ENCODE data around the gene PPP2R5C. TPM values are rescaled to one million over a fixed set of nuclear protein-coding genes. Genes with fewer than 3 reads are reported as not detected.

Gene PPP2R5C
- total RNA-seq, 1 experiment from 2014 or later = 89.9 TPM

GRCh38 chr14:101855958-101856357 lies 94.4 kb downstream of the PPP2R5C start:
- ChIA-PET CTCF (no interaction called here), POLR2A (no interaction called here)
- Mint-ChIP-seq H3K9me3 (no peaks in the 10 kb centered on the region), H3K4me3 (no peak overlapping the region), H3K4me1 (peaks cover 11% of the 10 kb centered on the region; the same call in 1 of the 2 replicates), H3K36me3 (peaks cover 5% of the 10 kb centered on the region), H3K27ac (no peak overlapping the region), H3K27me3 (ENCODE audit: low read depth) (no peaks in the 10 kb centered on the region)
- ATAC-seq (no peak), DNase-seq (ENCODE audit: low spot score) (no peak)
- TF ChIP-seq ZBTB21 (CRISPR knock-in tag; IDR thresholded peaks at IDR 0.05; ENCODE audit: borderline replicate concordance) = no peak

GRCh38 chr14:101856536-101856935 lies 95.0 kb downstream of the PPP2R5C start:
- Mint-ChIP-seq H3K27ac (no peak overlapping the region), H3K36me3 (peaks cover 5% of the 10 kb centered on the region), H3K4me3 (no peak overlapping the region), H3K27me3 (ENCODE audit: low read depth) (no peaks in the 10 kb centered on the region), H3K4me1 (peaks cover 11% of the 10 kb centered on the region; the same call in 1 of the 2 replicates), H3K9me3 (no peaks in the 10 kb centered on the region)
- POLR2A ChIA-PET = no interaction called here
- CTCF ChIA-PET = no interaction called here
- TF ChIP-seq NR2C2 (CRISPR knock-in tag; IDR thresholded peaks at IDR 0.05) (no peak), ZNF263 (CRISPR knock-in tag; IDR thresholded peaks at IDR 0.05; ENCODE audit: low read depth) (no peak), ZNF232 (CRISPR knock-in tag; IDR thresholded peaks at IDR 0.05) (no peak), FOXK1 (CRISPR knock-in tag; IDR thresholded peaks at IDR 0.05) (no peak), ZNF121 (CRISPR knock-in tag; IDR thresholded peaks at IDR 0.05) (no peak), JUN (CRISPR knock-in tag; IDR thresholded peaks at IDR 0.05) (no peak), ATF3 (CRISPR knock-in tag; conservative IDR thresholded peaks at IDR 0.05) (no peak), MYBL2 (CRISPR knock-in tag; IDR thresholded peaks at IDR 0.05) (no peak), NFATC4 (CRISPR knock-in tag; IDR thresholded peaks at IDR 0.05) (no peak), IRF1 (CRISPR knock-in tag; IDR thresholded peaks at IDR 0.05) (no peak), ESRRA (CRISPR knock-in tag; IDR thresholded peaks at IDR 0.05; ENCODE audit: borderline replicate concordance) (no peak), CBFB (CRISPR knock-in tag; IDR thresholded peaks at IDR 0.05; ENCODE audit: low read depth) (no peak), IRF2 (CRISPR knock-in tag; IDR thresholded peaks at IDR 0.05; ENCODE audit: borderline replicate concordance, low read depth) (no peak), ELF4 (CRISPR knock-in tag; IDR thresholded peaks at IDR 0.05; ENCODE audit: low read depth) (no peak), NFYB (CRISPR knock-in tag; conservative IDR thresholded peaks at IDR 0.05; ENCODE audit: low read depth) (no peak)
- TF ChIP-seq, protein P1, sequence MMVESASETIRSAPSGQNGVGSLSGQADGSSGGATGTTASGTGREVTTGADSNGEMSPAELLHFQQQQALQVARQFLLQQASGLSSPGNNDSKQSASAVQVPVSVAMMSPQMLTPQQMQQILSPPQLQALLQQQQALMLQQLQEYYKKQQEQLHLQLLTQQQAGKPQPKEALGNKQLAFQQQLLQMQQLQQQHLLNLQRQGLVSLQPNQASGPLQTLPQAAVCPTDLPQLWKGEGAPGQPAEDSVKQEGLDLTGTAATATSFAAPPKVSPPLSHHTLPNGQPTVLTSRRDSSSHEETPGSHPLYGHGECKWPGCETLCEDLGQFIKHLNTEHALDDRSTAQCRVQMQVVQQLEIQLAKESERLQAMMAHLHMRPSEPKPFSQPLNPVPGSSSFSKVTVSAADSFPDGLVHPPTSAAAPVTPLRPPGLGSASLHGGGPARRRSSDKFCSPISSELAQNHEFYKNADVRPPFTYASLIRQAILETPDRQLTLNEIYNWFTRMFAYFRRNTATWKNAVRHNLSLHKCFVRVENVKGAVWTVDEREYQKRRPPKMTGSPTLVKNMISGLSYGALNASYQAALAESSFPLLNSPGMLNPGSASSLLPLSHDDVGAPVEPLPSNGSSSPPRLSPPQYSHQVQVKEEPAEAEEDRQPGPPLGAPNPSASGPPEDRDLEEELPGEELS (CRISPR knock-in tag; IDR thresholded peaks at IDR 0.05) = no peak
- TF ChIP-seq, protein P2, sequence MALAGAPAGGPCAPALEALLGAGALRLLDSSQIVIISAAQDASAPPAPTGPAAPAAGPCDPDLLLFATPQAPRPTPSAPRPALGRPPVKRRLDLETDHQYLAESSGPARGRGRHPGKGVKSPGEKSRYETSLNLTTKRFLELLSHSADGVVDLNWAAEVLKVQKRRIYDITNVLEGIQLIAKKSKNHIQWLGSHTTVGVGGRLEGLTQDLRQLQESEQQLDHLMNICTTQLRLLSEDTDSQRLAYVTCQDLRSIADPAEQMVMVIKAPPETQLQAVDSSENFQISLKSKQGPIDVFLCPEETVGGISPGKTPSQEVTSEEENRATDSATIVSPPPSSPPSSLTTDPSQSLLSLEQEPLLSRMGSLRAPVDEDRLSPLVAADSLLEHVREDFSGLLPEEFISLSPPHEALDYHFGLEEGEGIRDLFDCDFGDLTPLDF (CRISPR knock-in tag; IDR thresholded peaks at IDR 0.05) = no peak
- TF ChIP-seq, protein P3, sequence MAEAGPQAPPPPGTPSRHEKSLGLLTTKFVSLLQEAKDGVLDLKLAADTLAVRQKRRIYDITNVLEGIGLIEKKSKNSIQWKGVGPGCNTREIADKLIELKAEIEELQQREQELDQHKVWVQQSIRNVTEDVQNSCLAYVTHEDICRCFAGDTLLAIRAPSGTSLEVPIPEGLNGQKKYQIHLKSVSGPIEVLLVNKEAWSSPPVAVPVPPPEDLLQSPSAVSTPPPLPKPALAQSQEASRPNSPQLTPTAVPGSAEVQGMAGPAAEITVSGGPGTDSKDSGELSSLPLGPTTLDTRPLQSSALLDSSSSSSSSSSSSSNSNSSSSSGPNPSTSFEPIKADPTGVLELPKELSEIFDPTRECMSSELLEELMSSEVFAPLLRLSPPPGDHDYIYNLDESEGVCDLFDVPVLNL (CRISPR knock-in tag; IDR thresholded peaks at IDR 0.05; ENCODE audit: borderline replicate concordance, low read depth) = no peak
- TF ChIP-seq, protein P4, sequence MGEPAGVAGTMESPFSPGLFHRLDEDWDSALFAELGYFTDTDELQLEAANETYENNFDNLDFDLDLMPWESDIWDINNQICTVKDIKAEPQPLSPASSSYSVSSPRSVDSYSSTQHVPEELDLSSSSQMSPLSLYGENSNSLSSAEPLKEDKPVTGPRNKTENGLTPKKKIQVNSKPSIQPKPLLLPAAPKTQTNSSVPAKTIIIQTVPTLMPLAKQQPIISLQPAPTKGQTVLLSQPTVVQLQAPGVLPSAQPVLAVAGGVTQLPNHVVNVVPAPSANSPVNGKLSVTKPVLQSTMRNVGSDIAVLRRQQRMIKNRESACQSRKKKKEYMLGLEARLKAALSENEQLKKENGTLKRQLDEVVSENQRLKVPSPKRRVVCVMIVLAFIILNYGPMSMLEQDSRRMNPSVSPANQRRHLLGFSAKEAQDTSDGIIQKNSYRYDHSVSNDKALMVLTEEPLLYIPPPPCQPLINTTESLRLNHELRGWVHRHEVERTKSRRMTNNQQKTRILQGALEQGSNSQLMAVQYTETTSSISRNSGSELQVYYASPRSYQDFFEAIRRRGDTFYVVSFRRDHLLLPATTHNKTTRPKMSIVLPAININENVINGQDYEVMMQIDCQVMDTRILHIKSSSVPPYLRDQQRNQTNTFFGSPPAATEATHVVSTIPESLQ (CRISPR knock-in tag; IDR thresholded peaks at IDR 0.05) = no peak
- ATAC-seq = no peak
- no peak for DNase-seq (ENCODE audit: low spot score)

Data from WTC11 (cell line).